ENCODE measurements around the gene EXOC3L4.

The EXOC3L4 gene

GRCh38 chr14:103155826-103156394 lies 61.4 kb downstream of the EXOC3L4 start:
- DNase-seq, result no peak

- DNase-seq, result no peak
Observed at GRCh38 chr14:103156651-103157378, 62.3 kb downstream of the EXOC3L4 start.

- DNase-seq, result no peak
Observed at GRCh38 chr14:103157969-103158368, 63.4 kb downstream of the EXOC3L4 start.

GRCh38 chr14:103158688-103159087 lies 64.2 kb downstream of the EXOC3L4 start:
- no peak for DNase-seq
